Hematopoietic multipotent progenitor cell treated with erythropoietin and hydrocortisone succinate and interleukin-3 and kit ligand, for 4 days (in vitro differentiated cells): Measurements from ENCODE around the gene FSTL4.

Source experiments
- DNase-seq: peaks from one replicate; pipeline ENCODE4 v3.0.0-alpha.2; 2015

Gene FSTL4

GRCh38 chr5:133361922-133362321 is 250.4 kb downstream of the FSTL4 start:
- no peak for DNase-seq

- no peak for DNase-seq
Measured at GRCh38 chr5:133360693-133361472, 251.5 kb downstream of the FSTL4 start.

- no peak for DNase-seq
Measured at GRCh38 chr5:133359861-133360260, 252.5 kb downstream of the FSTL4 start.

- DNase-seq = no peak
Measured at GRCh38 chr5:133358271-133358670, 254.1 kb downstream of the FSTL4 start.

GRCh38 chr5:133357758-133358157 is 254.6 kb downstream of the FSTL4 start:
- no peak for DNase-seq

- DNase-seq = no peak
Measured at GRCh38 chr5:133356984-133357421, 255.3 kb downstream of the FSTL4 start.

GRCh38 chr5:133356396-133356983 is 255.9 kb downstream of the FSTL4 start:
- DNase-seq = no peak

GRCh38 chr5:133354323-133355185 is 257.8 kb downstream of the FSTL4 start:
- peak; percentile 63 for DNase-seq

- DNase-seq = no peak
Measured at GRCh38 chr5:133353741-133354140, 258.6 kb downstream of the FSTL4 start.

GRCh38 chr5:133348406-133348805 is 263.9 kb downstream of the FSTL4 start:
- no peak for DNase-seq

GRCh38 chr5:133347039-133347438 is 265.3 kb downstream of the FSTL4 start:
- DNase-seq = peak; percentile 20

- DNase-seq = no peak
Measured at GRCh38 chr5:133344266-133344665, 268.1 kb downstream of the FSTL4 start.

- no peak for DNase-seq
Measured at GRCh38 chr5:133343196-133343595, 269.1 kb downstream of the FSTL4 start.

GRCh38 chr5:133341915-133342710 is 270.2 kb downstream of the FSTL4 start:
- DNase-seq = no peak

- no peak for DNase-seq
Measured at GRCh38 chr5:133341296-133341695, 271.0 kb downstream of the FSTL4 start.

- no peak for DNase-seq
Measured at GRCh38 chr5:133340822-133341221, 271.5 kb downstream of the FSTL4 start.

GRCh38 chr5:133340002-133340755 is 272.2 kb downstream of the FSTL4 start:
- no peak for DNase-seq

- DNase-seq = no peak
Measured at GRCh38 chr5:133338504-133339355, 273.6 kb downstream of the FSTL4 start.

GRCh38 chr5:133337795-133338445 is 274.4 kb downstream of the FSTL4 start:
- DNase-seq = no peak

- DNase-seq = no peak
Measured at GRCh38 chr5:133336969-133337410, 275.4 kb downstream of the FSTL4 start.
